Activated naive CD4-positive, alpha-beta T cell (primary cell): ENCODE data around the gene NFXL1.

ENCODE experiments used
- DNase-seq, 4 experiments: peaks; one replicate each; lab custom pipeline; 2025; lab: John Stamatoyannopoulos, UW

NFXL1 gene

GRCh38 chr4:47891928-47892327 lies 22.5 kb downstream of the NFXL1 start:
- no peak for DNase-seq

GRCh38 chr4:47882228-47882627 lies 32.2 kb downstream of the NFXL1 start:
- DNase-seq, result no peak

GRCh38 chr4:47879458-47879857 lies 34.9 kb downstream of the NFXL1 start:
- DNase-seq, result no peak

- DNase-seq, result no peak
Observed at GRCh38 chr4:47876784-47877546, 37.4 kb downstream of the NFXL1 start.

- no peak for DNase-seq
Observed at GRCh38 chr4:47876310-47876709, 38.1 kb downstream of the NFXL1 start.

GRCh38 chr4:47873877-47874541 lies 40.4 kb downstream of the NFXL1 start:
- no peak for DNase-seq

- no peak for DNase-seq
Observed at GRCh38 chr4:47863486-47863885, 50.9 kb downstream of the NFXL1 start.

GRCh38 chr4:47862297-47862696 lies 52.1 kb downstream of the NFXL1 start:
- DNase-seq, result no peak

GRCh38 chr4:47860305-47860704 lies 54.1 kb downstream of the NFXL1 start:
- DNase-seq, result no peak

- DNase-seq, result no peak
Observed at GRCh38 chr4:47858006-47858405, 56.4 kb downstream of the NFXL1 start.

- no peak for DNase-seq
Observed at GRCh38 chr4:47856713-47857112, 57.7 kb downstream of the NFXL1 start.

- DNase-seq, result no peak
Observed at GRCh38 chr4:47855350-47855749, 59.0 kb downstream of the NFXL1 start.

GRCh38 chr4:47852136-47852535 lies 62.2 kb downstream of the NFXL1 start:
- DNase-seq, result no peak

GRCh38 chr4:47849466-47849865 lies 64.9 kb downstream of the NFXL1 start:
- DNase-seq, result no peak

GRCh38 chr4:47848041-47848440 lies 66.3 kb downstream of the NFXL1 start:
- no peak for DNase-seq

GRCh38 chr4:47842985-47843384 lies 71.4 kb downstream of the NFXL1 start:
- DNase-seq, result no peak

GRCh38 chr4:47840291-47840690 lies 74.1 kb downstream of the NFXL1 start:
- DNase-seq, result no peak

- DNase-seq, result no peak
Observed at GRCh38 chr4:47839259-47839658, 75.1 kb downstream of the NFXL1 start.

GRCh38 chr4:47838445-47838844 lies 75.9 kb downstream of the NFXL1 start:
- no peak for DNase-seq

GRCh38 chr4:47837908-47838294 lies 76.5 kb downstream of the NFXL1 start, which contains the start of gene CORIN:
Gene CORIN (minus strand): TSS chr4:47838067. CDS start chr4:47837949, 118 bp downstream.
- DNase-seq, result no peak

- DNase-seq, result peak in 3 of 4 experiments; percentile 3 to 27 (median 18)
Observed at GRCh38 chr4:47837094-47837907, 77.1 kb downstream of the NFXL1 start.

- DNase-seq, result peak in 2 of 4 experiments; percentile 1 to 37
Observed at GRCh38 chr4:47836641-47837093, 77.7 kb downstream of the NFXL1 start.

- no peak for DNase-seq
Observed at GRCh38 chr4:47835494-47835893, 78.9 kb downstream of the NFXL1 start.
